ENCODE results near the gene COL18A1. TPM values are rescaled to one million over a fixed set of nuclear protein-coding genes. Genes with fewer than 3 reads are reported as not detected.

Gene COL18A1
- total and polyA plus RNA-seq, 2 of the 8 experiments (the other 6 are each of a cell fraction or from before 2014, with no cell fraction given), result 145 to 201 TPM

DNA sequence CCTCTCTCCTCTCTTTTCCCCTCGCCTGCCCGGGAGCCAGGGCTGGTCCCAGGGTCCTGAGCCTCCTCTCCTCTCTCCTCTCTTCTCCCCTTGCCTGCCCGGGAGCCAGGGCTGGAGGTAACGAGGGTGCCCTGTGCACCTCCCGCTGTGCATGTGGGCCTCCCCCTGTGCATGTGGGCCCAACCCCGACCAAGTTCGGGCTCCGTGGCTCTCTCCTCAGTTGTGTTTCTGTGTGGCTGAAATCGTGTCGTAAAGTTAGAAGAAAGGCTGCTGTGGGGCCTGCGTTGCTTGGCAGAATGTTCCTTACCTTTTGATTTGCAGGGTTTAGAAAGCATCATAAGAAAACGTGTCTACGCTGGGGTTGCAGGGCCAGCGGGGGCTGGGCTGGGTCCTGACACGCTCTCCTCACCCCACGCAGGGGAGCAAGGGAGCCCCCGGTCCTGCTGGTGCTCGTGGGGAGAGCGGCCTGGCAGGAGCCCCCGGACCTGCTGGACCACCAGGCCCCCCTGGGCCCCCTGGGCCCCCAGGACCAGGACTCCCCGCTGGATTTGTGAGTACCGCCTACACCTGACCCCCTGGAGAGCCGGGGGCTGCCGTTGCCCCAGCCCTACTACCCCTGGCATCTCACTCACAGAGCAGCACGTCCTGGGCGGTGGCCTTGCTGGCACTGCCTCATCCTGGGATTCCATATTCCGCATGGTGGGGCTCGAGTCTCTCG is 81.6 kb downstream of the COL18A1 start:
- FAIRE-seq (no peak), DNase-seq (ENCODE audit: low read depth in 1 of 2, low spot score in 2 of 2) (no peak)
- Histone ChIP-seq H3K27me3 (replicated peaks in 1 of 4; ENCODE audit: control insufficient read depth in 3 of 4, extremely low read depth in 1 of 4, insufficient read depth in 3 of 4, low read length in 3 of 4) (no peaks in the 10 kb centered on the region), H3K56ac (replicated peaks; ENCODE audit: insufficient read length, low read depth, low read length) (no peak overlapping the region), H2BK120ac (replicated peaks; ENCODE audit: low read depth, low read length) (no peak overlapping the region), H4K8ac (ENCODE audit: extremely low read depth, insufficient read depth, low read length) (peak overlapping the region; percentile 80; the same call in 1 of the 2 replicates), H3K36me3 (ENCODE audit: control insufficient read depth in 2 of 4, insufficient read depth in 4 of 4, low read length in 3 of 4) (peaks cover 8 to 39% (median 24%) of the 10 kb centered on the region in 4 experiments), H2AFZ (ENCODE audit: low read length) (no peak overlapping the region), H3K4me3 (ENCODE audit: extremely low read depth in 1 of 4, insufficient read depth in 2 of 4, low read depth in 3 of 4, low read length in 4 of 4) (no peak overlapping the region), H3K9ac (replicated peaks in 1 of 4; ENCODE audit: extremely low read depth in 1 of 4, low read depth in 3 of 4, low read length in 3 of 4) (no peak overlapping the region), H2AK5ac (ENCODE audit: low read depth, low read length) (no peak overlapping the region), H4K91ac (replicated peaks; ENCODE audit: insufficient read length, low read length) (no peak overlapping the region), H3K27ac (ENCODE audit: low read depth, low read length) (no peak overlapping the region), H3K18ac (ENCODE audit: extremely low read depth, low read length) (no peak overlapping the region), H3K23ac (ENCODE audit: insufficient read length) (no peak overlapping the region), H4K5ac (ENCODE audit: insufficient read length, low read depth, low read length) (no peak overlapping the region), H3K79me2 (ENCODE audit: control insufficient read depth in 1 of 2, insufficient read depth in 2 of 2, low read length in 2 of 2) (no peaks in the 10 kb centered on the region), H4K20me1 (replicated peaks in 1 of 2; ENCODE audit: control insufficient read depth in 1 of 2, insufficient read depth in 2 of 2, low read length in 2 of 2) (peaks cover 0 to 14% of the 10 kb centered on the region in 2 experiments), H2BK15ac (ENCODE audit: low read length) (no peak overlapping the region), H3K4ac (replicated peaks; ENCODE audit: insufficient read length, low read depth, low read length) (no peak overlapping the region), H3K14ac (ENCODE audit: insufficient read length) (no peak overlapping the region), H3K23me2 (ENCODE audit: low read depth, low read length) (no peaks in the 10 kb centered on the region), H3K79me1 (ENCODE audit: low read depth, low read length) (no peaks in the 10 kb centered on the region), H3K9me3 (ENCODE audit: insufficient read depth in 2 of 2, low read depth in 1 of 2, low read length in 1 of 2) (no peaks in the 10 kb centered on the region), H3K4me1 (replicated peaks in 1 of 4; ENCODE audit: control insufficient read depth in 3 of 4, insufficient read depth in 4 of 4, low read length in 3 of 4) (peaks cover 0 to 18% (median 14%) of the 10 kb centered on the region in 4 experiments; a peak in 6 of 7 replicates), H3K4me2 (ENCODE audit: insufficient read depth in 1 of 2, low read depth in 2 of 2, low read length in 2 of 2) (no peak overlapping the region), H2BK5ac (ENCODE audit: low read depth, low read length) (no peak overlapping the region), H2BK12ac (ENCODE audit: low read depth, low read length) (no peak overlapping the region), H2BK20ac (ENCODE audit: low read length) (no peak overlapping the region)
- ChIA-PET POLR2A (ENCODE audit: partially characterized antibody) (no interaction called here), CTCF (ENCODE audit: partially characterized antibody) (interaction anchor here (0.6 to 1.1 kb wide), 4 partner anchors 8 to 507 kb away, joined by 3 to 4 read pairs (median 4); no protein-coding TSS in a partner anchor)
- 92% methylated on average over 22 of the region's 29 CpGs; no CpG with 5 or more reads in 1 of the 2 experiments for WGBS, 2 experiments (ENCODE audit: extremely low coverage in 1 of 2, insufficient coverage in 1 of 2, insufficient read length in 1 of 2, insufficient replicate concordance in 2 of 2, low coverage in 1 of 2, low lambda C conversion rate in 2 of 2, missing lambda C conversion rate in 1 of 2)
- TF ChIP-seq SIRT6 (IDR thresholded peaks at IDR 0.05; ENCODE audit: low read length) (no peak), NANOG (IDR thresholded peaks at IDR 0.05; ENCODE audit: insufficient read depth, low read depth, low read length, poor library complexity, severe bottlenecking) (no peak), TCF12 (IDR thresholded peaks at IDR 0.05; ENCODE audit: low read depth, low read length) (no peak), BACH1 (IDR thresholded peaks at IDR 0.05; ENCODE audit: low read length) (no peak), YY1 (IDR thresholded peaks at IDR 0.05; ENCODE audit: low read depth, low read length) (no peak), CHD1 (IDR thresholded peaks at IDR 0.05; ENCODE audit: low read depth, low read length) (no peak), EGR1 (IDR thresholded peaks at IDR 0.05; ENCODE audit: borderline replicate concordance, low read depth, low read length) (no peak), POLR2A (IDR thresholded peaks at IDR 0.05; ENCODE audit: control extremely low read depth in 1 of 2, low read depth in 2 of 2, low read length in 2 of 2) (no peak), TEAD4 (IDR thresholded peaks at IDR 0.05; ENCODE audit: low read depth, low read length) (no peak), SRF (IDR thresholded peaks at IDR 0.05; ENCODE audit: low read depth, low read length) (no peak), SUZ12 (IDR thresholded peaks at IDR 0.05; ENCODE audit: low read length) (no peak), JUN (IDR thresholded peaks at IDR 0.05; ENCODE audit: low read depth, low read length) (no peak), RNF2 (IDR thresholded peaks at IDR 0.05; ENCODE audit: borderline replicate concordance, low read depth, low read length, missing control alignments, poor library complexity, severe bottlenecking) (no peak), RBBP5 (IDR thresholded peaks at IDR 0.05; ENCODE audit: borderline replicate concordance, low read depth, low read length) (no peak)

Data from H1 (cell line).